ENCODE data around the gene IFNK. TPM values are rescaled to one million over a fixed set of nuclear protein-coding genes. Genes with fewer than 3 reads are reported as not detected.

IFNK gene
- total RNA-seq, 1 donor from 2014 or later: not detected

DNA sequence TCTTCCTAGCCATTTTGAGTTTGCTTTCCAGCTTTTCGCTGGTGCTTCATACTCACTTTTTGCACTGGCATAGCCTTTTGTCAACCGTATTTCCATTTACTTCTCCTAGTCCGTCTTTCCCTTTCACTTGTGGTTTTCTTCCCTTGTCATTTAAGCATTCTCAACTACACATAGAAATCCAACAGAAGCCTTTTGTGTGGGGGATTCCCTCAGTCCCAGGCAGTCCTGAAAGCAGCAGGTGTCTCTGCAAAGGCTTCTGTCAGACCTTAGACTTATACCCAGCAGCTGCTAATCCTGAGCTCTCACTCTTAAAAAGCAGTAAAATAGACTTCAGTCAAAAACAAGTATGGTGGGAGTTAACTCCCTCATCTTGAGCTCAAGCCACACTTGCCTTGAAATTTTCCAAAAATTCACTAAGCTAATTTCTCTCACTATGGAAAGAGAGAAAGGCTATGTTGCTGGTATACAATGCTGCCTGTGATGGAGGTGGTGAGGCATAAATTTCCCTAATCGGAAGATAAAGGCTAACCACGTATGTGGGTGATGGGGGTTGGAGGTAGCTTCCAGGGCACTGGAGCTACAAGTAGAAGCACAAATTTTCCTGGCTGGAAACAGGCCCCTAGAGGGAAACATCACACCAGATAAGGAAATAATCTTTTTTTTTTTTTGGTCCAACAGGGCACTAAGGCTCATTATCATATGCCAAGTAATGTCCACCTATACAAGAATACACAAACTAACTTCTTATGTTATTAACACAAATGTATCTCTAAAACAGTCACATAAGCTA is 34.8 kb upstream of the IFNK start:
- peaks cover 20% of the 10 kb centered on the region for H3K4me1 Mint-ChIP-seq (ENCODE audit: low read depth)
- no peak overlapping the region for H3K27ac Mint-ChIP-seq
- no peak for DNase-seq (ENCODE audit: low spot score, unreplicated experiment)
- no peak overlapping the region for H3K4me3 Mint-ChIP-seq (ENCODE audit: low read depth)
- H3K36me3 Mint-ChIP-seq (ENCODE audit: insufficient read depth): peaks cover 8% of the 10 kb centered on the region
- TF ChIP-seq, protein P1, sequence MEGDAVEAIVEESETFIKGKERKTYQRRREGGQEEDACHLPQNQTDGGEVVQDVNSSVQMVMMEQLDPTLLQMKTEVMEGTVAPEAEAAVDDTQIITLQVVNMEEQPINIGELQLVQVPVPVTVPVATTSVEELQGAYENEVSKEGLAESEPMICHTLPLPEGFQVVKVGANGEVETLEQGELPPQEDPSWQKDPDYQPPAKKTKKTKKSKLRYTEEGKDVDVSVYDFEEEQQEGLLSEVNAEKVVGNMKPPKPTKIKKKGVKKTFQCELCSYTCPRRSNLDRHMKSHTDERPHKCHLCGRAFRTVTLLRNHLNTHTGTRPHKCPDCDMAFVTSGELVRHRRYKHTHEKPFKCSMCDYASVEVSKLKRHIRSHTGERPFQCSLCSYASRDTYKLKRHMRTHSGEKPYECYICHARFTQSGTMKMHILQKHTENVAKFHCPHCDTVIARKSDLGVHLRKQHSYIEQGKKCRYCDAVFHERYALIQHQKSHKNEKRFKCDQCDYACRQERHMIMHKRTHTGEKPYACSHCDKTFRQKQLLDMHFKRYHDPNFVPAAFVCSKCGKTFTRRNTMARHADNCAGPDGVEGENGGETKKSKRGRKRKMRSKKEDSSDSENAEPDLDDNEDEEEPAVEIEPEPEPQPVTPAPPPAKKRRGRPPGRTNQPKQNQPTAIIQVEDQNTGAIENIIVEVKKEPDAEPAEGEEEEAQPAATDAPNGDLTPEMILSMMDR (IDR thresholded peaks at IDR 0.05; ENCODE audit: unreplicated experiment): no peak
- no peaks in the 10 kb centered on the region for H3K27me3 Mint-ChIP-seq
- H3K9me3 Mint-ChIP-seq (ENCODE audit: low read depth): peaks cover 2% of the 10 kb centered on the region

DNA sequence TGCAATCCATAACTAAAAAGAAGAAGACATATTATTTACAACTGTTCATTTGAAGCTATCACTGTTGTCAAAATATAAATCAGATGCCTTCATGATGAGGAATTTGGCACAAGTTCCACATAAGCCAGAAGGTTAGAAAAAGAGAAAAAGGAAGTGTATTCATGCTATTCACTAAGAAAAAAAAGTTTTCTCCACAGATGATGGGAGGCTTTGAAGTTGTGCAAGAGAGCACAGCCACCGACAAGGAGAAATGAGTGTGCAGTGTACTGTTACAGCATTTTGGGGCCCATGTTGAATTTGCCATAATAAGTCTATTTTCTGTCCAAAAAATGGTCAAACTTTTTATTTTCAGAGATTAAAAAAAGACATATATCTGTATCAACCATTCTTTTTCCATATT is 32.9 kb upstream of the IFNK start:
- H3K36me3 Mint-ChIP-seq (ENCODE audit: insufficient read depth): peaks cover 9% of the 10 kb centered on the region
- no peaks in the 10 kb centered on the region for H3K27me3 Mint-ChIP-seq
- no peak overlapping the region for H3K27ac Mint-ChIP-seq
- H3K9me3 Mint-ChIP-seq (ENCODE audit: low read depth): peaks cover 4% of the 10 kb centered on the region
- TF ChIP-seq, protein P1 (IDR thresholded peaks at IDR 0.05; ENCODE audit: unreplicated experiment): no peak
- no peak overlapping the region for H3K4me3 Mint-ChIP-seq (ENCODE audit: low read depth)
- peaks cover 13% of the 10 kb centered on the region for H3K4me1 Mint-ChIP-seq (ENCODE audit: low read depth)
- no peak for DNase-seq (ENCODE audit: low spot score, unreplicated experiment)

DNA sequence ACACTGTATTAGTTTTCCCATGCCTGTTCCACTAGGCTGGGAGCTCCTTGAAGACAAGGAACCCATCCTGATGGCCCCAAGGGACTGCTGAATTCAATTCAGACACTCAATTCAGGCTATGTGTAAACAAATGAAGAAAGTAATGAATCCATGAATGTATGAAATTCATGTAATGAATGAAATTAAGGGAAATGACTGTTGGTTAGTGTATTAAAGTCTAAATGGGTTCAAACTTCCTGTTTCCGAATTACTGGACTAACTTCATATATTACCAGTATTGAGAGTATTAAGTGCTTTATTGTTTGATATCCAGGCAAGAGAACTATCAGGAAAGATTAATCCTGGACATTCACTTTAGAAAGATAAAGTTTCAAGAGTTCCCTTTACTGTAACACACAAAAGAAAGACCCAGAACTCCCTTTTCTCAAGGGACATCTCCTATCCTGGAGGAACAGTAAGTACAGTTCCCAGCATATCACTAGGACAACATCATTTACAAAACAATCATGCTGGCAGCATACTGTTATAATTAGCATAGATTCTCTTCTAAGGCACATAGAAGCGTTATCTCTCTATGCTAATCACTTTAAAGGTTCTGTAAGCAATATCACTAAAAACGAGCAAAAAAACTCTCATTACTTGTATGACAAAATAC is 28.5 kb upstream of the IFNK start:
- no peaks in the 10 kb centered on the region for H3K27me3 Mint-ChIP-seq
- peaks cover 1% of the 10 kb centered on the region for H3K4me1 Mint-ChIP-seq (ENCODE audit: low read depth)
- TF ChIP-seq, protein P1 (IDR thresholded peaks at IDR 0.05; ENCODE audit: unreplicated experiment): no peak
- H3K9me3 Mint-ChIP-seq (ENCODE audit: low read depth): peaks cover 4% of the 10 kb centered on the region
- H3K4me3 Mint-ChIP-seq (ENCODE audit: low read depth): no peak overlapping the region
- H3K36me3 Mint-ChIP-seq (ENCODE audit: insufficient read depth): peaks cover 9% of the 10 kb centered on the region
- H3K27ac Mint-ChIP-seq: no peak overlapping the region
- no peak for DNase-seq (ENCODE audit: low spot score, unreplicated experiment)

DNA sequence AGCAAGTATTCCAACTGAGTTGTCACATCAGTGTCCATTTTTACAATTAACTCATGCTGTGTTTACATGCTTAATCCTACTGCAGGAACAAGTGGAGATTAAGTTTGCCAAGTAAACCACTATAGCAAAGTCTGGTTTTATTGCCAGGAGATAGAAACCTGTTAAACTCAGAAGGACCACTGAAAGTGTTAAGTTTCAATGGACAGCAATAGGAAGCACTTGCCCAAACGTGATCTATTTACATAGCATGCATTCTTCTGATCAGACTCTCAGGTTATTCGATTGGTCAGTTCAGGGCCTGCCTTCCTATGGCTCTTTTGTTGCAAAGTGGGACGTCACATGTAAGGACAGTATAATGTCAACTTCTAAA is 28.0 kb upstream of the IFNK start:
- TF ChIP-seq, protein P1 (IDR thresholded peaks at IDR 0.05; ENCODE audit: unreplicated experiment): no peak
- H3K36me3 Mint-ChIP-seq (ENCODE audit: insufficient read depth): peaks cover 12% of the 10 kb centered on the region

DNA sequence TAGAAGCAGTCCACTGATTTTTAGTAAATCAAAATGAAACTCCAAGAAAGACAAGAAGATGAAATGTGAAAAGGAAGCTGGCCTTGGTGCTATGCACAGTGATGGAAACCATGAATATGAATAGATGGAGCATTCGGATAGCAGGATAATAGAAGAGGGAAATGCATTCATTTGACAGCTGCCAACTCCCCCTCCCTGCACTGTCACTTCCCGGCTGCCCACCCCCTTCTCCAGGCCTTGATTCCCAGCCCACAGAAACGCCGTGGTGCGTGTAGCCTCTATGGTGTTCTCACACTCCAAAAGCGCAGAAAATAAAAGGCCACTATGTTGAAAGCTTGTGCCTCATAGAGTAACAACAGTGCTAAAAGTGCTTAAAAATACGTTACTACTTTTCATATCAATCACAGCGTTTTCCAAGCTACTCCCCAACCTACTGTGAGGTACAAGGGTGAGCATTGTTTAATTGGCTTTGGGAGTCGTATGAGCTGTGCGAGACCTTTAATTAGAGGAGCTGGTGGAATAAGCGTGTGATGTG is 26.1 kb upstream of the IFNK start:
- Mint-ChIP-seq H3K4me1 (ENCODE audit: low read depth) (peaks cover 1% of the 10 kb centered on the region), H3K27me3 (no peaks in the 10 kb centered on the region), H3K4me3 (ENCODE audit: low read depth) (no peak overlapping the region), H3K9me3 (ENCODE audit: low read depth) (peaks cover 4% of the 10 kb centered on the region), H3K27ac (no peak overlapping the region), H3K36me3 (ENCODE audit: insufficient read depth) (peaks cover 9% of the 10 kb centered on the region)
- no peak for DNase-seq (ENCODE audit: low spot score, unreplicated experiment)
- TF ChIP-seq, protein P1 (IDR thresholded peaks at IDR 0.05; ENCODE audit: unreplicated experiment): no peak

More for the DNA sequence above, 28.0 kb upstream of the IFNK start:
- Mint-ChIP-seq H3K4me1 (ENCODE audit: low read depth) (peaks cover 1% of the 10 kb centered on the region), H3K27ac (no peak overlapping the region), H3K4me3 (ENCODE audit: low read depth) (no peak overlapping the region), H3K27me3 (no peaks in the 10 kb centered on the region), H3K9me3 (ENCODE audit: low read depth) (peaks cover 4% of the 10 kb centered on the region)
- no peak for DNase-seq (ENCODE audit: low spot score, unreplicated experiment)
